GM21360 (cell line): ENCODE measurements around the gene EFNA2.
A peak's percentile ranks its signal among the peaks of the same experiment; 100 is the strongest.

Experiments
- ATAC-seq: cut with Tn5 transposase; IDR thresholded peaks from one replicate; pipeline ENCODE4 v1.9.1; 2021; ENCODE audit warnings: mild to moderate bottlenecking, moderate library complexity; ENCODE audit not compliant: unreplicated experiment

Gene EFNA2

GRCh38 chr19:1259876-1260748 is 25.6 kb upstream of the EFNA2 start:
- peak; percentile 4 for ATAC-seq

DNA sequence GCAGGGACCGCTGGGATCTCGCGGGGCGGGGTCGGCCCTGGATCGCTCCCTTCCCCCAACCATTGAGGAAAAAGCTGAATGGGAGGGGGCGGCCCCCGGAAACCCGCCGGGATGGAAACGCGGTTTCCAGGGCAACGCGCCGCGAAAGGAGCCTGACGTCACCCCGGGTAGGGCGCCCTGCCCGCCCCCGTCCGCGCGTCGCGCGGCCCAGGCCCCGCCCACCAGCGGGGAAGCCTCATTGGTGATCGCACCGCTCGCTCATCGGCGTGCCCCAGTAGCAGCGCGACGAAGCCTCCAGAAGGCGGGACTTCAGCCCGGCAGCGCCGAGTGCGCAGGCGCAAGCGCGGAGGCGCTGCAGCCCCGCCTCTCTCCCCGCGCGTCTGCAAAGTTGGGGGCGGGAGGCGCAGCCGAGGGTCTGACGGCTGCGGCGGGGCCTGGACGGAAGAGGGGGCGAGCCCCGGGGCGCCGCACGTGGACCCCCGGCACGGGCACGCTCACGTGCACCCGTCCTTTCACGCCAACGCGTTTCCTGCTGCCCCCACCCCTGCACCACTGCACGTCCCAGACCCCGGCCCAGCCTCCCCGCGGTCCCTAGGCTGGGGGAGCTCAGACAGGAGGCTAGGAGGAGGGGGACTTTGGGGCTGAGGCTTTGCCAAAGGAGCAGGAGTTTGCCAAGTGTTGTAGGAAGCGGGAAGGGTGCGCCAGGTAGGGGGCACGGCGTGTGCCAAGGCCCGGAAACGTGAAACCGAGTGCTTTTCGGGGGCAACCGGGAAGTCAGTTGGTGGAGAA is 24.7 kb upstream of the EFNA2 start:
- peak; percentile 51 for ATAC-seq

- ATAC-seq, result no peak
Observed at GRCh38 chr19:1261538-1261797, 24.2 kb upstream of the EFNA2 start.

GRCh38 chr19:1261798-1262622 is 23.7 kb upstream of the EFNA2 start:
- no peak for ATAC-seq

DNA sequence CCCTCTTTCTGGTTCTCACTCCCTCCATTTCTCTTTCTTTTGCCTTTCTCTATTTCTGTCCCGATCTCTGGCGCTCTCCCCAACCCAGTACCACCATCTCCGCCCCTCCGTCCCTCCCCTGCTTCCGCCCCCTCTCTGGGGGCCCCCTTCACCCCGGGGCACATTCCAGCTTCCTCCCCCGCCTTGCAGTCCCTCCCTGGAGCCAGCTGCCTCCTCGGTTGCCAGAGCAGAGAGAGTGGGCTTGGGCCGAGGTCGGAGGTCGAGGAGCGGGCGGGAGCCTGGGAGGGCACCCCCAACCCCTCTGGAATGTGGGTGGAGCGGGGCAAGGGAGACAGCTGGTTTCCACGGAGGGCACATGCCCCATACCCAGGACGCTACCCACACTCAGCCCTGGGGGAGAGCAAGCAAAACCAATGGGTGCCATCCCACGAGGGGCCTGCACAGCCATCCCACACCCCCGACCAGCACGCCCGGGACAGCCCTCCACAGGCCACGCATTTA is 23.0 kb upstream of the EFNA2 start:
- ATAC-seq, result no peak

DNA sequence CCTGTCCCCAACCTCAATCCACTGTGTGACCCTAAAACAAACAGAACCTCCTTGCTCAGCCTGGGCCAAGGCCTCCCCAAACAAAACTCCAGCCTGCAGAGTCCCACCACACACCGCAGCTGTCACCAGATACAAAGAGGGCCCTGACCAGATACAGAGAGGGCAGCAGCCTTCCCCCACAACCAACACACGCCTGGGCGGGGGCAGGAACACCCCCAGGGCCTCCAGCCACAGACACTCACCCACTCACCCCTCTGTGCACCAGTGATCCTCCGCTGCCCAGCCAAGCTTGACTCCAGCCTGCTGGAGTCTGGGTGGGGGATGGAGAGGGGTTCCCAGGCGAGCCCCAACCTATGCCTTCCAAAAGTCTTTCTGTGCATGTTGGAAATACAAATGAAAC is 22.5 kb upstream of the EFNA2 start:
- ATAC-seq, result no peak

DNA sequence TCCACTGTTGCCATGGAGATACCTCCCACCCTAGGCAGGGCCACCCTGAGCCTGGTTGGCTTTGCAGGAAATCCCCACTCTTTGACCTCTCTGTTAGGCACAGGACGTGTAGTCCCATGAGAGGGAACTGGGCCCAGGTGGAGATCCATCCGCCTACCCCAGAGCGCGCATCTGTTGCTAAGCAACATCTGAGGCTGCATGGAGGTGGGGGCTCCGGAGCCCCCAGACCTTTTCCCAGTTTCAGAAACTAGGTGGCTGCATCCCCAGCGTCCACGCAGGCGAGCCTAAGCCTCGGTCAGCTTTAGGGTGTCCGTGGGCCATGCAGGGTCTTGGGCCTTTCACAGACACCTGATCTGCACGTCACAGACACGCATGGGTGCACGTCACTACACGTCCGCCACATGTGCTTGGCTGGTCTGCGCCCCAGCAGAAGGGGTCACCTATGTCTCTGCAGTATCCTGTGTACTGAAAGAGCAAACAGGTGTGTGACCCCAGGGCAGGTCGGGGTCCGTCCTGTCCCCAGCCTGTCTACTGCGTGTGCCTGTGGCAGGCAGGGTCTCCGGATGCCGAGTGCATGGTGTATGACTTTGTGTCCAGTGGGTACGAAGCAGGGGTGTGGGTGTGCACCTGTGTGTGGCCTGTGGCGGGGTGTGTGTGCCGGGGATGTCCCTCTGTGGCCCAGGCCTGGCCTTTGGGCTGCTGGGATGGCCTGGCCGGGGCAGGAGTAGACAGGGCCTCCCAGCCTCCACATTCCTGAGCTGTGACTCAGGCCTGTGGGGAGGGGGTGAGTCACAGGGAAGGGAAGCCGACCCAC is 20.7 kb upstream of the EFNA2 start:
- ATAC-seq, result no peak

GRCh38 chr19:1265615-1266128 is 20.0 kb upstream of the EFNA2 start:
- peak; percentile 0 for ATAC-seq

DNA sequence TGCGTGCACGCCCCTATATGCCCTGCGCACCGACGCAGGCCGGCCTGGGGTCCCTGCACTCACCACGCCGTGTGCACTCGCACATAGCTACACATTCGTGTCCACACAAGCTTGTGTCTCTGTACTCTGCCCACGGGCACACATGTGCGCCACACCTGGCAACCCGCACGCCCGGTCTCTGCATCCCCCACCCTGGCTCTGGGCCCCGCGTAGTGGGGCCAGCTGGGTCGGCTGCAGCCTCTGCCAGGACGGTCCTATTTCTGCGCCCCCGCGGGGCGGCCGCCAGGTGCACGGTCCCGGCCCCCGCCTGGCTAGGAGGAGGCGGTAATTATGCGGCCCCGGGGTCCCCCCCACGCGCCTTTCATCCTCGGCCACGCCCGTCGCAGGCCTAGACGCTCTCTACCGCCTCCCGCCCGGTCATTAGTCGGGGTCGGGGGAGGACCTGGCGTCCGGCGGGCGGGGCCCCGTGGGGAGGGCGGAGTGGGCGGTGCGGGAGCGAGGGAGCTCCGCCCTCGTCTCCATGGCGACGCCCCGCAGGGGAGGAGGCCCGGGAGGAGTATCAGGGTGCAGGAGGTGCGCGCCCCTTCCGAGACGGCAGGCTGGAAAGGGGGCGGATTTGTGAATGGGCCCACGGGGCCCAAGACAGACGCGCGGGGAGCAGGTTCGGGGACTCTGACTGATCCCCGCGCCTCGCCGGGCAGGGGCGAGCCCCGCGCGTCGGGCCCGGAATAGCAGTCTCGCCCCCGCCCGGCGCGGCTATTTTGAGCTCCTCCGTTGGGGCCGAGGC is 19.4 kb upstream of the EFNA2 start:
- peak; percentile 23 for ATAC-seq

GRCh38 chr19:1266916-1267476 is 18.7 kb upstream of the EFNA2 start:
- peak; percentile 3 for ATAC-seq

DNA sequence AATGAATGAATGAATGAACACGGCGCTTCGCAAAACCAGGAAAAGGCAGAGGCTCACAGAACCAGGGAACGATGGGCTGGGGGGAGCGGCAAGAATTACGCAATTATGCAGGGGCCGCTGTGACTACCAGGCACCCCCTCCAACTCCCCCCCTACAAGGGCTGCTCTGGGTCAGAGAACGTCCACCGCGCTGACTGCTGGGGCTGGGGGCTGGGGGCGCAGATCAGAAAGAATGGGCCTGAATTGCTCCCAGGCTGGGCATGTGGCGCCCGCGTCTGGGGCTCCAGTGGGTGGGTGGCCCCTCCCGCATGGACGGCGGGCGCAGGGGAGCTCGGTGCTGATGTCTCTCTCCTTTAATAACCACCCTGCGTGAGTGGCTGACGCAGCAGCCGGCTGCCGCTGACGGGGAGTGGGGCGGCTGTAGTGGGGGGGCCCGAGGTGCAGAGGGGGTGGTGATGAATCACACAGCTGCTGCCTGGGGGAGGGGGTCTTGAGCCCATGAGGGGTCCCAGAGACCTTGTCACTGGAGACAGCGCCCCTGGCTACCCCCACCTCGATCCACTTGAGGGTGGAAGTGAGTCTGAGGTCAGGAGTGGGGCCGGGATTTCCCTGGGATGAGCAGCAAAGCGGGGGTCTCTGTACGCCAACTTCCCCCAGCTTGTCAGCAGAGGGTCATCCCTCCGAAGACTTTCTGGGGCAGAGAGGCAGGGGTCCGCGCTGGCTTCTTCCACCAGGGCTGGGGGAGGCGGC is 18.0 kb upstream of the EFNA2 start:
- no peak for ATAC-seq

GRCh38 chr19:1268226-1269064 is 17.2 kb upstream of the EFNA2 start:
- no peak for ATAC-seq

DNA sequence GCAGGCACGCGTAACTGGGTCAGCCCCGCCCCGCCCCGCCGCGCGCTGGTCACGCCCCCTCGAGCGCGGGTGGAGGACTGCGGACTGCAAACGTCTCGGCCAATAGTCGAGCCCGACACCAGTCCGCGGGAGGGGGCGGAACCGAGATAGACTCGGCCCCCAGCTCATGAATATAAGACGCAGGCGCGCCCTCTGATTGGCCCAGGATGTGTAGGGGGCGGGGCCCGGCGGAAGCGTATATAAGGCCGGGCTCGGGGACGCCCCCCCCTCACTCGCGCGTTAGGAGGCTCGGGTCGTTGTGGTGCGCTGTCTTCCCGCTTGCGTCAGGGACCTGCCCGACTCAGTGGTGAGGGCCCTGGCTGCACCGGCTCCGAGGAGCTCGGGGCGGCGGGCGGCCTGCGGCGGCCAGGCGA is 16.6 kb upstream of the EFNA2 start, which contains the start of gene CIRBP:
TSS of gene CIRBP (plus strand) at position 268 of the 413 bp plus-strand sequence. CDS start 1,602 bp downstream, outside the sequence.
- peak; percentile 44 for ATAC-seq

DNA sequence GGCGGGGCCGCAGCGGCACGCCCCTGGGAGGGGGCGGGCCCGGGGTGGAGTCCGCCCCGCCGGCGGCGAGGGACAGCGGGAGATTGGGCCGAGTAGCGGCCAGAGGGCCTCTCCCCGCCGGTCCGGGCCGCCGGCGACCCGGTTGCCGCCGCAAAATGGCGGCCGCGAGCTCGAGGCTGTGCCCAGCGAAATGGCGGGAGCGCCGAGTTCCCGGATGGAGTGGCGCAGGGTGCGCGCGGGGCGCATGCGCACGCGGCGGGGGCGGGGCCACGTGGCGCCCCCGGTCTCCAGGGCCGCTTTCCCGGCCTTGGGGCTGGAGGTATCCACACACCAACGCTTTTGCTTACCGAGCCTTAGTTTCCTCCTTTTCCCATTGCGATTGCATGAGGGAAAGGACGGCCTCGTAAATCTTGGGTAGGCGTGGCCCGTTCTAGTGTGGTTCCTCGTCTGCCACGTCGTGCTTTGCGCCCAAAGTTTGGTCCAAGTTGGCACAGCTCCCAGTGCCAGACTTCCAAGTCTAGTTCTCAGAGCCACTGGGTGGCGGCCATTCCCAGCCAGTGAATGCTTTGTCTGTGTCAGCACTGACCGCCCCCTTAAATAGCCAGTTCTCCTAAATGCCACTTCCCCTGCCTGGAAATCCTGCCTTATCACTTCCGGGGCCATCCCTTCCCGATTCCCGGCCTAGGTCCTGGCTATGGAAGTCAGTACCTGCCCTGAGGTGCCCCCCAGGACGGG is 16.0 kb upstream of the EFNA2 start:
- peak; percentile 13 for ATAC-seq

GRCh38 chr19:1270213-1270853 is 15.3 kb upstream of the EFNA2 start:
- no peak for ATAC-seq

DNA sequence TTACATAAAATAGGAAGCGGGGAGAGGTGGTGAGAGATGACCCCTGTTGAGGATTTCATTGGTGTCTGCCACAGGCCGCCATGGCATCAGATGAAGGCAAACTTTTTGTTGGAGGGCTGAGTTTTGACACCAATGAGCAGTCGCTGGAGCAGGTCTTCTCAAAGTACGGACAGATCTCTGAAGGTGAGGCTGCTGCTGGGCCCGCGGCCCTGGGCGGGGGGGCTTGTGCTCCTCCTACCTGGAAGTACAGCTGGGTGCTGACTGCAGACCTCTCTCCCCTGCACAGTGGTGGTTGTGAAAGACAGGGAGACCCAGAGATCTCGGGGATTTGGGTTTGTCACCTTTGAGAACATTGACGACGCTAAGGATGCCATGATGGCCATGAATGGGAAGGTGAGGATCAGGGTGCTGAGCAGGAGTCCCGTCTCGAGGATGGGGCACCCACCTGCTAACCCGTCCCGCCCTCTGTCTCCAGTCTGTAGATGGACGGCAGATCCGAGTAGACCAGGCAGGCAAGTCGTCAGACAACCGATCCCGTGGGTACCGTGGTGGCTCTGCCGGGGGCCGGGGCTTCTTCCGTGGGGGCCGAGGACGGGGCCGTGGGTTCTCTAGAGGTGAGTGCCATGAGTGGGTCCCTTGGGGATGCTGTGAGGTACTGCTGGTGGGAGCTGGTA is 14.7 kb upstream of the EFNA2 start:
- ATAC-seq, result no peak
